NK-92 treated with Interleukin-12 subunit alpha and Interleukin-12 subunit beta, amount 100 ng/mL, for 24 hours (cell line): ENCODE data around the gene CSPG4.

ENCODE experiments used
- DNase-seq: peaks from one replicate; lab custom pipeline; 2025; lab: John Stamatoyannopoulos, UW

CSPG4 gene

GRCh38 chr15:75669191-75669878, 43.3 kb downstream of the CSPG4 start:
- no peak for DNase-seq

- DNase-seq = no peak
Measured at GRCh38 chr15:75666823-75667501, 45.7 kb downstream of the CSPG4 start.

GRCh38 chr15:75663931-75664421, 48.7 kb downstream of the CSPG4 start:
- DNase-seq = no peak

GRCh38 chr15:75662823-75663519, 49.7 kb downstream of the CSPG4 start:
- no peak for DNase-seq

GRCh38 chr15:75661756-75662140, 50.9 kb downstream of the CSPG4 start:
- DNase-seq = no peak

GRCh38 chr15:75661100-75661755, 51.4 kb downstream of the CSPG4 start:
- DNase-seq = no peak

DNA sequence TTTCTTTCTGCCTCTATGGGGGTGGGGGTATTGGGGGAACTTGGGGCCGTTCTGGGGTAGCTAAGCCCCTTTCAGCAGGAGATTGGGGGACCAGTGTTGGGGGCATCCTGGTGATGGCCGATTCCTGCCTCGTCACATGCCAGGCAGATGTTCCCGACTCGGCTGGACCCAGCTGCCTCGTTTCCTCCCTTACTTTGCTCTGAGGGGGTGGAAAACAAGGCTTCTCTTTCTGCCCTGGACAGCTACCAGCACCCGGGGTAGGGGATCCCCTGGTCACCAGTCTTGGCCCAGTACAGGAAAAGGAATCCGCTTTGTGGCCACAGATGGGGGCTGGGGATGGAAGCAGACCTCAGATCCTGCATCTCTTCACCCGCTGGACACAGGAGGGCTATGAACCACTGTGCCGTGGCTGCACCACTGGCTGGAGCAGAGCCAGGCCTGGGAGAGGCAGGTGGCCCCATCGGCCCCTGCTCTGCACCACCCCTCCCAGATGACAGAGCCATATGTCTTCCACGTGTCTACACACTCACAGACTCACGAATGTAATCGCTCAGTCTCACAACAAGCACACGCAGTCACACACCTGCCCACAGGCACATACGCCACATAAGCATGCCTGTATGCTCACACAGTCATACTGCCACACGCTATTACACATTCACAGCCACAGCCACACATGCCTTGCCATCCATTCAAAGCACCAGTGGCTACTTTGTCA, 52.6 kb downstream of the CSPG4 start:
- DNase-seq = no peak

- DNase-seq = no peak
Measured at GRCh38 chr15:75659141-75659771, 53.4 kb downstream of the CSPG4 start.

DNA sequence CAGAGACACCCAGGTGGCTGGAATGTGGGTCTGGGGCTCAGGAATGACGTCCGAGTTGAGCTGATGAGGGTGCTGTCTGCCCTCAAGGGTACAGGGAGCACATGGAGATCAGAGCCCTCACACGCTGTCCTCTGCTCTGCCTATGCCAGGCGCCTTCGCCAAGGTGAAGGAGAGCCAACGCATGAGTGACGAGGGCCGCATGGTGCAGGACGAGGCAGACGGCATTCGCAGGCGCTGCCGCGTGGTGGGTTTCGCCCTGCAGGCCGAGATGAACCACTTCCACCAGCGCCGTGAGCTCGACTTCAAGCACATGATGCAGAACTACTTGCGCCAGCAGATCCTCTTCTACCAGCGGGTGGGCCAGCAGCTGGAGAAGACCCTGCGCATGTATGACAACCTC, 55.8 kb downstream of the CSPG4 start:
- DNase-seq = no peak

- no peak for DNase-seq
Measured at GRCh38 chr15:75656331-75656730, 56.3 kb downstream of the CSPG4 start.

GRCh38 chr15:75655931-75656330, 56.7 kb downstream of the CSPG4 start:
- no peak for DNase-seq

GRCh38 chr15:75654201-75654907, 58.3 kb downstream of the CSPG4 start:
- DNase-seq = no peak

DNA sequence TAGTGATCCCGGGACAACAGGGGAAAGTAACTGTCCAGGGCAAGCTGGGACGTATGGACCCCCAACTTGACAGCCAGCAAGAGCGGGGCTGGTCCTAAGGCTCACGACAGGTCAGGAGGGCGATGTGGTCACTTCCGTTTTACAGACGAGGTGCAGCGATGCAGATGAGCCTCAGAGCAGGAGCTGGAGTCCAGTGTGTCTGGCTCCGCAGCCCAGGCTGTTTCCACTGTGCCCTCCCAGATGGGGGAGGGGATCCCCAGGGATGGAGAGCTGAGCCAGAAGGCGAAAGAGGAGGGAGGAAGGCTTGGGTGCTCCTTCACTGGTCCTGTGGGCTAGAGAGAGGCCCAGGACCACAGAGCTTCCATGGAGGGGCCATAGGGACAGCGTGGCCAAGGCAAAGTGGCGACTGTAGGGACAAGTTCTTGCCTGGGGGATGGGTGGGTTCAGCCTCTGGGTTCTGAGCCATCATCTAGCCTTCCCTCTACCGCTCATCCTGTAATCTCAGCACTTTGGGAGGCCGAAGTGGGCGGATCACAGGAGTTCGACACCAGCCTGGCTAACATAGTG, 59.2 kb downstream of the CSPG4 start:
- no peak for DNase-seq

- no peak for DNase-seq
Measured at GRCh38 chr15:75651810-75652543, 60.7 kb downstream of the CSPG4 start.

DNA sequence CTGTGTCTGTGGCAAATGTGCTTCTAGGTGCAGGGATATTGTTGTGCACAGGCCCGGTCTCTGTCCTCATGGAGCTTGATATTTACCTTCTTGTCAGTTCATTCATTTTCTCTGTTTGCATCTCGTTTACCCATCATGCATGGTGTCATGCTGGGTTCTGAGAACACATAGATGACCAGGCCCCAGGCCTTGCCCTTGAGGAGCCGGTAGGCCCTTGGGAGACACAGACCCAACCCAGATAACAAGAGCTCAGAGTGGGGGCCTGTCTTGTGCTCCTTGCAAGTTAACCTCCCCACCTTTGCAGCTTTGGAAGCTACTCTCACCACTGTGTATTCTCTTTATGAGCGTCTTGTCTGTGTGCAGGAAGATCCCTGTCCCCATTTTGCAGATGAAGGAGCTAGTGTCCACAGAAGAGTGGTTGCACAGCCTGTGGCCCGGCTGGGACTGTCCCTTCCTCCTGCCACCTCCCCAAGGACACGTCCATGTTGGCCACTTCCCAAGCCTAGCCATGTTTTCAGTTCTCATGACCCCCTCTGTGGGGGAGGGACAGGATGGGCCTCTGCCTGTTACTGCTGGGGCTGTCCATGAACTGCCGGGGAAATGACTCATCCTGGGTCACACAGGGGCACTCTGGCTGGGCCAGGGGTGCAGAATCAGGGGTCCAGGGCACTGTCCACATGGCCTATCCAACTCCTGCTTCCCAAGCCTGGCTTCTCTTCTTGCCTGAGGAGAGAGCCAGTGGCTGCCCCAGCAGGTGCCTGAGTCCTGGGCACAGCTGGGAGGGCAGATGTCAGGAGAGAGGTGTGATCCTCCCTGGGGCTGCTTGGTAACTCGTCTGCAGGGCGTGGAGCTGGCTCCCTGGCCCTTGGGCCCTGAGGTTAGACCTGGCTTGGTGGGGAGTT, 61.5 kb downstream of the CSPG4 start:
- DNase-seq = no peak

GRCh38 chr15:75649848-75650247, 62.8 kb downstream of the CSPG4 start:
- DNase-seq = no peak

DNA sequence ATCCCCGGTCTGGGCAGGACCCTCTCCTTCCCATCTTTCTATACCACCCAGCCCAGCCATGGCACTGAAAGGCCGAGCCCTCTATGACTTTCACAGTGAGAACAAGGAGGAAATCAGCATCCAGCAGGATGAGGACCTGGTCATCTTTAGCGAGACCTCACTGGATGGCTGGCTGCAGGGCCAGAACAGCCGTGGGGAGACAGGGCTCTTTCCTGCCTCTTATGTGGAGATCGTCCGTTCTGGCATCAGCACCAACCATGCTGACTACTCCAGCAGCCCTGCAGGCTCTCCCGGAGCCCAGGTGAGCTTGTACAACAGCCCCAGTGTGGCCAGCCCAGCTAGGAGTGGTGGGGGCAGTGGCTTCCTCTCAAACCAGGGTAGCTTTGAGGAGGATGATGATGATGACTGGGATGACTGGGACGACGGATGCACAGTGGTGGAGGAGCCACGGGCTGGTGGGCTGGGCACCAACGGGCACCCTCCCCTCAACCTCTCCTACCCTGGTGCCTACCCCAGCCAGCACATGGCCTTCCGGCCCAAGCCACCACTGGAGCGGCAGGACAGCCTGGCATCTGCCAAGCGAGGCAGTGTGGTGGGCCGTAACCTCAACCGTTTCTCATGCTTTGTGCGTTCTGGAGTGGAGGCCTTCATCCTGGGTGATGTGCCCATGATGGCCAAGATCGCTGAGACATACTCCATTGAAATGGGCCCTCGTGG, 63.4 kb downstream of the CSPG4 start:
- DNase-seq = no peak
